ENCODE data around the gene C12orf75. TPM values are rescaled to one million over a fixed set of nuclear protein-coding genes. Genes with fewer than 3 reads are reported as not detected.

The C12orf75 gene
- total and polyA plus RNA-seq, 2 of the 13 experiments (the other 11 are each of a cell fraction or from before 2014, with no cell fraction given): 16.1 to 19.8 TPM

GRCh38 chr12:105330283-105330930, at the start of gene C12orf75 (continued):
- TF ChIP-seq ZNF275 (CRISPR knock-in tag; IDR thresholded peaks at IDR 0.05; ENCODE audit: borderline replicate concordance) (no peak), ZC3H13 (CRISPR knock-in tag; IDR thresholded peaks at IDR 0.05) (no peak), ZFP41 (CRISPR knock-in tag; IDR thresholded peaks at IDR 0.05; ENCODE audit: borderline replicate concordance) (no peak), ARNTL (CRISPR knock-in tag; IDR thresholded peaks at IDR 0.05) (no peak), ZNF761 (CRISPR knock-in tag; conservative IDR thresholded peaks at IDR 0.05) (no peak), MED8 (CRISPR knock-in tag; IDR thresholded peaks at IDR 0.05; ENCODE audit: insufficient replicate concordance) (no peak), KLF6 (CRISPR knock-in tag; IDR thresholded peaks at IDR 0.05) (no peak), EP300 (IDR thresholded peaks at IDR 0.05; ENCODE audit: low read depth in 2 of 2, low read length in 2 of 2) (no peak), EP300 (CRISPR knock-in tag; IDR thresholded peaks at IDR 0.05; ENCODE audit: borderline replicate concordance) (no peak), HOXA9 (CRISPR knock-in tag; IDR thresholded peaks at IDR 0.05; ENCODE audit: borderline replicate concordance) (no peak), ZNF253 (CRISPR knock-in tag; IDR thresholded peaks at IDR 0.05; ENCODE audit: borderline replicate concordance) (no peak), HNRNPLL (IDR thresholded peaks at IDR 0.05; ENCODE audit: low read depth, low read length, poor library complexity, severe bottlenecking) (no peak), SNRNP70 (IDR thresholded peaks at IDR 0.05; ENCODE audit: low read depth, low read length) (no peak), SAP130 (CRISPR knock-in tag; IDR thresholded peaks at IDR 0.05; ENCODE audit: low read depth) (peak; percentile 79), ZNF850 (CRISPR knock-in tag; conservative IDR thresholded peaks at IDR 0.05) (no peak), ZNF710 (CRISPR knock-in tag; IDR thresholded peaks at IDR 0.05; ENCODE audit: borderline replicate concordance) (no peak), MXI1 (IDR thresholded peaks at IDR 0.05; ENCODE audit: borderline replicate concordance, low read depth, low read length) (peak; percentile 21; the same call in 1 of the 3 replicates), ZNF430 (CRISPR knock-in tag; IDR thresholded peaks at IDR 0.05) (no peak), ZNF7 (CRISPR knock-in tag; IDR thresholded peaks at IDR 0.05) (no peak), CSRNP1 (CRISPR knock-in tag; IDR thresholded peaks at IDR 0.05) (peak; percentile 45; the same call in 1 of the 2 replicates), ZMYM4 (CRISPR knock-in tag; IDR thresholded peaks at IDR 0.05) (no peak), SMAD1 (CRISPR knock-in tag; IDR thresholded peaks at IDR 0.05; ENCODE audit: borderline replicate concordance, low read depth) (no peak), ZNF530 (CRISPR knock-in tag; IDR thresholded peaks at IDR 0.05; ENCODE audit: low read depth) (no peak), ZNF207 (IDR thresholded peaks at IDR 0.05; ENCODE audit: borderline replicate concordance) (no peak), ZNF614 (CRISPR knock-in tag; IDR thresholded peaks at IDR 0.05; ENCODE audit: borderline replicate concordance) (no peak), NFKBIZ (CRISPR knock-in tag; IDR thresholded peaks at IDR 0.05) (no peak), TRIM24 (CRISPR knock-in tag; IDR thresholded peaks at IDR 0.05) (no peak), GTF2F1 (IDR thresholded peaks at IDR 0.05; ENCODE audit: low read length) (no peak)

Measured in HepG2 (cell line).